Right cardiac atrium (tissue), 5 donors: ENCODE measurements around the gene MAGI2. TPM values are rescaled to one million over a fixed set of nuclear protein-coding genes. Genes with fewer than 3 reads are reported as not detected.

Source experiments
- ATAC-seq, 2 donors: fragments of 200-7000 bp; cut with Tn5 transposase; one replicate each; pipeline versions ENCODE4 v1.8.0 to v1.9.1; 2020; ENCODE audit warnings: moderate library complexity in 2 of 2, mild to moderate bottlenecking in 1 of 2
- DNase-seq, 3 donors: peaks; one replicate each; pipeline ENCODE4 v3.0.0-alpha.2; 2020
- H3K27ac ChIP-seq: one replicate; pipeline ENCODE4 v1.5.1; 2013; ENCODE audit warnings: mild to moderate bottlenecking, low read length, control low read depth, moderate library complexity
- H3K27me3 ChIP-seq: one replicate; pipeline ENCODE4 v1.6.1; 2013; ENCODE audit not compliant: control insufficient read depth, insufficient read depth
- H3K4me1 ChIP-seq: one replicate; pipeline ENCODE4 v1.6.1; 2013; ENCODE audit warnings: low read length; ENCODE audit not compliant: control insufficient read depth, insufficient read depth
- H3K4me3 ChIP-seq: one replicate; pipeline ENCODE4 v1.5.1; 2013; ENCODE audit warnings: low read length, control low read depth
- H3K9me3 ChIP-seq: one replicate; pipeline ENCODE4 v1.6.1; 2013; ENCODE audit warnings: low read length; ENCODE audit not compliant: control insufficient read depth
- WGBS: extraction: QIAGEN DNeasy Blood & Tissue Kit; methylation state at CpG from one replicate; pipeline ENCODE4 v1.1.7; 2013; 5-methylcytosine and 5-hydroxymethylcytosine counted together
- intact Hi-C, 4 donors: fragments of 100-400 bp; cut with DNase I; formaldehyde crosslinking; loops; one replicate each; pipeline versions ENCODE4 v1.11.0 to v1.14.0; 2022 to 2023
- polyA plus RNA-seq: library from polyadenylated mRNA; stranded (reverse); fragments of 200-250 nt; gene quantifications from one replicate; pipeline ENCODE4 v1.2.3, GENCODE V29; 2013
- total RNA-seq, 4 donors: library from RNA; stranded (reverse); fragmentation: NEBNext Ultra II Directional; extraction: Animal tissue kit (Norgen Biotek cat#: 25700); gene quantifications; one replicate each; pipeline ENCODE4 v1.2.1, GENCODE V29; 2021
- donor health status: healthy with polysubstance abuse.
- donor health status: DM: no; HTN: yes; CAD: no.
- donor health status: DM: no; HTN: no; CAD: no.
- donor health status: DM: no; HTN: yes; CAD: no; lungs with severe emphysema.
- donor health status: DM: yes; HTN: yes; CAD: no.

Gene MAGI2
- total and polyA plus RNA-seq, 5 donors, result 3.2 to 9.9 (median 7.9) TPM

DNA sequence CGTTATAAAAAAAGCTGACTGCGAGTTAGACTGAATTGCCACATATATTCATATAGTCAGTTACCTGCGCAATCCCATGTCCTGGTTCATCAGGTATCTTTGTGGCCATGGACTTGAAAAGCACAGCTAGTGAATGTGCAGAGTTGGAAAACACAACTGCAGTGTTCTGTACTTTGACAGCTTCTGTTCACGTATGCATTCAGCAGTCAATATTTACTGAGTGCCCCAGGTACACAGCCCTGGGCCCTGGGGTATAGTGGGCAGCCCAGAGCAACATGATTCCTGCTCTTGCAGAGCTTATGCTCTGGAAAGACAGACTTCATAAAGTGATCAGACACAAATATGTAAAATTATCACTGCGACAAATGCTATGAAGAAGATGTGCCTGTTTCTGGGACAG lies 1341.0 kb downstream of the MAGI2 start:
- Histone ChIP-seq H3K27ac (no peak overlapping the region), H3K9me3 (no peaks in the 10 kb centered on the region), H3K4me1 (peaks cover 1% of the 10 kb centered on the region), H3K27me3 (no peaks in the 10 kb centered on the region), H3K4me3 (no peak overlapping the region)
- no peak for ATAC-seq
- whole genome bisulfite sequencing, result 90% methylated on average over 5 of the region's 5 CpGs
- intact Hi-C loops, result no loop called here
- DNase-seq, result no peak

DNA sequence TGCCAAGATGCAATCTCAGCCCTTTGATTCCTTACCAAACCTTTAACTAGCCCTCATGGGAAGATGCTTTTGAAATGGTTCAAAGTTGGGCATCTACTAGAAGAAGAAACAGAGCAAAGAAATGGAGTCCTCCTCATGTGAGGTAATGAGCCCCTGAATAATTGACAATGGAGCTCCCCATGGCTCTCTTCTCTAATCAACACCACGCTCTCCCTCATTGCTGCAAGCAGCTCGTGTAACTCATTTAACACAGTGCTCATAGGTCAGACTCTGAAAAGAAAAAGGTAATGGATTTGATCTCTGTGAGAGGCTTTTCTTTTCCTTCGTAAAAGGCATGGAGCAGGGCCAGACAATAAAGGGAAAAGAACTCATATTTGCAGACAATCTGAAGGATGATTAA lies 1342.1 kb downstream of the MAGI2 start:
- WGBS, result 57% methylated on average over 3 of the region's 3 CpGs
- intact Hi-C loops, result no loop called here
- Histone ChIP-seq H3K4me3 (no peak overlapping the region), H3K27ac (no peak overlapping the region), H3K9me3 (no peaks in the 10 kb centered on the region), H3K27me3 (no peaks in the 10 kb centered on the region), H3K4me1 (peaks cover 1% of the 10 kb centered on the region)
- DNase-seq (no peak), ATAC-seq (no peak)

DNA sequence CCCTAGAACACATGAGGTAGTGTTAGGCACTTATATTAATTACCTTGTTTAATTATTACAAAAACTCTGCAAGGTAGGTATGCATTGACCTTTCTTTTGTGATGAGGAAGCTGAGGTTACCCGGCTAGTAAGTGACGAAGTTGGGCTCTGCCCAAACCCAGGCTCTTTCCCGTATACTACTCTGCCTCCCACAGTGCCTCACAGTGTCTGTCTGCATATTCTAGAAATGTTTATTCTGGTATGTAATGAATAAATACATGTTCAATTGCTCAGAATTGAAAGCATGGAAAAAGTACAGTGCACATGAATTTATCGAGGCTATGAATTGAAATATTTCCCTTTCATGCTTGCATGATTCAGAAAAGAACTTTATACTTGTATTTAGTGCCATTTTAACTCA lies 1350.0 kb downstream of the MAGI2 start:
- no peak for ATAC-seq
- Histone ChIP-seq H3K9me3 (no peaks in the 10 kb centered on the region), H3K4me1 (no peaks in the 10 kb centered on the region), H3K27me3 (no peaks in the 10 kb centered on the region), H3K27ac (no peak overlapping the region), H3K4me3 (no peak overlapping the region)
- DNase-seq, result no peak
- intact Hi-C loops, result no loop called here
- whole genome bisulfite sequencing, result 74% methylated on average over 4 of the region's 4 CpGs

DNA sequence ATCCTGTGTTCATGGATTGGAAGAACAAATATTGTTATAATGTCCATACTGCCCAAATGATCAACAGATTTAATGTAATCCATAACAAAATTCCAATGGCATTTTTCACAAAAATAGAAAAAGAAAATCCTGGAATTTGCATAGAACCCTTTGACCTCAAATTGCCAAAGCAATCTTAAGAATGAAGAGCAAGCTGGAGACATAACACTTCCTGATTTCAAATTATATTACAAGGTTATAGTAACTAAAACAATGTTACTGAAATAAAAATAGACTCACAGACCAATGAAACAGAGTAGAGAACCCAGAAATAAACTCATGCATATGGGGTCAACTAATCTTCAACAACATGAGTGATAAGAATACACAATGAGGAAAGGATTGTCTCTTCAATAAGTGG lies 1352.4 kb downstream of the MAGI2 start:
- no peak overlapping the region for H3K27ac ChIP-seq
- H3K4me1 ChIP-seq, result no peaks in the 10 kb centered on the region
- no peak overlapping the region for H3K4me3 ChIP-seq
- no peaks in the 10 kb centered on the region for H3K9me3 ChIP-seq
- no peak for DNase-seq
- H3K27me3 ChIP-seq, result no peaks in the 10 kb centered on the region
- no peak for ATAC-seq
- intact Hi-C loops, result no loop called here

DNA sequence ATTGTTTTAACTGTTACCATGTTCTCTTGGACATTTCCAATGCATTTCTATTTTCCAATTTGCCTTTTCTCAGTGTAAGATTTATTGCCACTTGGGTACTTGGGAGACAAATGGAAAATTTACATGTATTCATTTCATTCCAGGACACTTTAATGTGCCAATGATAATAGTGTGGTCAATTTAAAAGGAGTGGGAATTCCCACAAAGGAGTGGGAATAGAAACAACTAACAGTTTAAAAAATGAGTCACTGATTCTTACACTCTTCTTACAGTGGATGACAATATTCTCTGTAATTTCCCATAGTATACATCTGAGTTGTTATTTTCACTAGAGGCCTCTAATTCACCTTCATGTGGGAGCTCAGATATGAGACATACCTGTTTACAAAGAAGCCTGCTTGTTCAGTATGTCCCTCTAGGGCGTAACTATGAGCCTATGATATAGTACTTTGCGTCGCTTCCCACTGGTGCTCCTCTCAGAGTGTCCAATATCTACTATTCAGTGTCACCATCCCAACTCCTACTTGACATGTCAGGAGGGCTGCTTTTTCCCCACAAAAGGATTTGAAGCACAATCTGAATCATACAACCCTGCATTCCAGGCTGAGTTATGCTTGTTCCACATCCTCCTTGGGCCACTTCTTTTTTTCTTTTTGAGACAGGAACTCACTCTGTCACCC lies 1353.6 kb downstream of the MAGI2 start:
- no peak for ATAC-seq
- DNase-seq, result no peak
- H3K4me3 ChIP-seq, result no peak overlapping the region
- no peaks in the 10 kb centered on the region for H3K4me1 ChIP-seq
- whole genome bisulfite sequencing, result 94% methylated on average over 3 of the region's 3 CpGs
- H3K27ac ChIP-seq, result no peak overlapping the region
- H3K9me3 ChIP-seq, result no peaks in the 10 kb centered on the region
- intact Hi-C loops, result no loop called here
- no peaks in the 10 kb centered on the region for H3K27me3 ChIP-seq

DNA sequence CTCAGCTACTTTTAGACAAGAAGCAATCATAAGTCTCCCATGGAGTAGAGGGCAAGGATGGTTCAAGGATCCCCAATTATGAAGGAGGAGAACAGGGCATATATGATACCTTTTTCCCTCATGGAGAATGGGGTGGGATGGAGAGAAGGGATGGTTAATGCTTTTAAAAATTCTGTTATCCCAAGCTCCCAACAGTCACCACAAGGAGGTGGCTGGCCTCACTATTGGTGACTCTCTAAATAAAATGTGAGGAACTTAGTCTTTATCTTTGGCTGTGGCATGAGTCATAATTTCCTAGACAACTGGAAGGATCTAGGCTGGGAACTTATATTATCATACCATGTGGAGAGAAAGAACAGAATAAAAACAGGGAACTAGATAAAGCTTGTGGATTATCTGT lies 1357.9 kb downstream of the MAGI2 start:
- ATAC-seq (no peak), DNase-seq (no peak)
- intact Hi-C loops, result no loop called here
- no peak overlapping the region for H3K27ac ChIP-seq
- no peaks in the 10 kb centered on the region for H3K9me3 ChIP-seq
- H3K27me3 ChIP-seq, result no peaks in the 10 kb centered on the region
- H3K4me1 ChIP-seq, result no peaks in the 10 kb centered on the region
- H3K4me3 ChIP-seq, result no peak overlapping the region

DNA sequence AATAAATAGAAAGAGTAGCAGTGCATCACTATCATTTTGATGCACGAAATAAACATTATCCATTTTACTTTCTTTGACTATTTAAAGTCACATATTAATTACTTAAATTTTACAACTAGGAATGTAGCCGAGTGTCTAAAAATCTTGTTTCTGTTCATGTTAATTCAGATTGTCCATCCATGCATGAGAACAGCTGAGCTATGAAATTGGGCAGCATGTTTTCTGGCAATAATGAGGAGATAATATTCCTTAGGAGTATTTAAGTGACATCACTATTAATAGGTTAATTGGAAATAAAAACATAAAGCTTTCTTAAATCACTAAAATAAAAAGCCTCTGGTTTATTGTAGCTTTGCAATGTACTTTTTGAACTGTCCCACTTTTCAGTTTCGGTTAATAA lies 1361.1 kb downstream of the MAGI2 start:
- Histone ChIP-seq H3K9me3 (no peaks in the 10 kb centered on the region), H3K27ac (no peak overlapping the region), H3K4me3 (no peak overlapping the region), H3K27me3 (no peaks in the 10 kb centered on the region), H3K4me1 (no peaks in the 10 kb centered on the region)
- DNase-seq (no peak), ATAC-seq (no peak)
- WGBS, result 86% methylated on average over 3 of the region's 3 CpGs
- intact Hi-C loops, result no loop called here

DNA sequence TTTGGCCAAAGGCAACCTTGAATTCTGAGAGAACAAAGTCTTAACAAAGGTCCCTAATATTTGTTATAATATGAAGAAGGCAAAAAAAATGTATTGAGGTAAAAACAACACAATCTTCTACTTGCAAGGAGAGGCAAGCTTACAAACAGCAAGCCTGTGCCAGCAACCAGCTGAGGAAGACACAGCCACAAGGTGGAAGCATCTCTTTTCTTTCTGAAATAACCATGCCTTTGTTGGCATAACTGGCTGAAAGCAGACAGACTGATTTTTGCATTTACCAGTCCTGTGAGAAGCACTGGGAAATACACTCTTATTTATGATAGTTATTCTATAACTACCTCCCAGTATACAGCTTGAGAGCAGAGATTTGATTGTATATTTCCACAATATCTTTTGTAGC lies 1362.9 kb downstream of the MAGI2 start:
- H3K27me3 ChIP-seq, result no peaks in the 10 kb centered on the region
- ATAC-seq (no peak), DNase-seq (no peak)
- no peaks in the 10 kb centered on the region for H3K4me1 ChIP-seq
- intact Hi-C loops, result no loop called here
- H3K4me3 ChIP-seq, result no peak overlapping the region
- H3K27ac ChIP-seq, result no peak overlapping the region
- H3K9me3 ChIP-seq, result no peaks in the 10 kb centered on the region

DNA sequence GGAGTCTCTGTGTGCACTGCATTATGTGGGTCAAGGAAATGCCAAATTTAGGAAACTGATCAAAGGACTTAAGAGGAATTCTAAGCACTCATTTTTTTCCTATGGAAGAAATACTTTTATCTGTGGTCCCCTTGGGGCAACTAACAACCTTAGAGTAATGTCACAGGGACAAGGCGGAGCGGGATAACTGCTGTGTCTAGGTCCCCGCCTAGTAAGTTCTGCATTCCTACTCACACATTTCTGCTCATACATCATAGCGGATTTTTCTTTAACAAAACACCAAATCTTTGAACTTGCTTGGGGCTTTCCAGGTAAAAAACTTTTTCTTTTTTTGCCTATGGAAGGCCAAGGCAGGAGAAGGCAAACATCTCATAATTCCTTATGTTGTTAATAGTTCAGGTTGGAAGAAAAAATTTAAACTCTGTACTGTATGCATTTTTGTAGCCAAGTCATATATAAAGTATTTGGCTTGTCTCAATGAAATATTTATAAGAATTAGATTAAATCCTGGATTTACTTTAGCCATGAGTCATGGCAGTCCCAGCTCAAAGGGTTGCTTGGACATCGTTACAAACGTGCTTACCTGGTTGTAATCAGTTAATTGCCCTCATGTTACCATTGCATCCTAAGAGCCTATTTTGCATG lies 1369.9 kb downstream of the MAGI2 start:
- DNase-seq (no peak), ATAC-seq (no peak)
- intact Hi-C loops, result no loop called here
- Histone ChIP-seq H3K4me1 (no peaks in the 10 kb centered on the region), H3K27me3 (no peaks in the 10 kb centered on the region), H3K4me3 (no peak overlapping the region), H3K27ac (no peak overlapping the region), H3K9me3 (no peaks in the 10 kb centered on the region)
- WGBS, result 95% methylated on average over 6 of the region's 6 CpGs

DNA sequence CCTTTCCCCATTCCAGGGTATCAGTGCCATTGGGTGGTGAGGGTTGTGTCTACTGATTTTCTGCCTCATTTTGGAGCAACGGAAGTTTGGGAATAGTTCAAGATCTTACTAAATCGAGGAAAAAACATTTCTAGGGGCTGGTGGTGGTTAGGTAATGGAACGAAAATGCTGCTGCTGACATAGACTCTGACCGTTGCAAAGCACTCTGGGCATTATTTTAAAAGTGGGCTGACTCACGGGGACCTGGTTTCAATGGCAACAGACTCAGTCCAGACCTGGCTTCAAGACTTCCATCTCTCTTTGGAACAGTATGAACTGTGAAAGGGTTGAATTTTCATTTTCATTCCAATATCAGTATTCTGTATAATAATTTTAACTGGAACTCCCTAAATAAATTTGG lies 1370.9 kb downstream of the MAGI2 start:
- WGBS, result 85% methylated on average over 5 of the region's 5 CpGs
- no peak for DNase-seq
- intact Hi-C loops, result no loop called here
- H3K9me3 ChIP-seq, result no peaks in the 10 kb centered on the region
- H3K27me3 ChIP-seq, result no peaks in the 10 kb centered on the region
- ATAC-seq, result no peak
- no peak overlapping the region for H3K27ac ChIP-seq
- H3K4me3 ChIP-seq, result no peak overlapping the region
- H3K4me1 ChIP-seq, result no peaks in the 10 kb centered on the region

DNA sequence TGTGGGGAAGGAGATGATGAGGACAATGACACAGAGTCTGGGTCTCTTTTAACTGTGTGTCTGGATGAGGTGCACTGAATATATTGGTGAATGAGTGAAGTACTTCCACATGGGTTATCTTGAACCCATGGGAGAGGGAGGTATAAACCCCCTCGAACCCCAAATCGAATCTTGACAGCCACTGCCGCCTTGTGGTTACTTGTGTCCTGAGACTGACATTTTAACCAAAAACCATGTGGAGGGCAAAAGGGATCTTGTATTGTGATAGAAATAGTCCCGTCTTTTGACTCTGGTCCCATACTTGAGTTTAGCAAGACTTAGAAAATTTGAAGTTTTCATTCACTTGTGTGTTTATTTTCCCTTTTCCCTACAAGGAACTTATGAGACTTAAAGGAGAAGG lies 1371.6 kb downstream of the MAGI2 start:
- no peak for ATAC-seq

DNA sequence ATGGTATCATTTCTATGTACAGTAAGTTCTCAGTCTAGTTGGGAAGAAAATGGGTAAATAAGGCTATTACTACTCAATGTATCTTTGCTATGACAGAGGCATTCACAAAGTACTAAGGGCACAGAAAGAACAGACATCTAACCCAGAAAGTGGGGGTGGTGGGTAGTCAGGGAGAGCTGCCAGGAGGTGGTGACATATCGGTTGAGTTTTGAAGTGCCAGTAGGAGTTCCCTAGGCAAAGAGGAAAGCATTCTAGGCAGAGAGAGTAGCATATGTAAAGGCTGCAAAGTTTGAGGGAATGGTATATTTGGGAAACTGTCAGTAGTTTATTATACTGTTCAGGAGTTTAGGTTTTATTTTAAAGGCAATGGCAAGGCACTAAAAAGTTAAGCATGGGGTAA lies 1372.1 kb downstream of the MAGI2 start:
- no peaks in the 10 kb centered on the region for H3K4me1 ChIP-seq
- WGBS, result 93% methylated on average over 1 of the region's 1 CpG
- intact Hi-C loops, result no loop called here
- H3K27ac ChIP-seq, result no peak overlapping the region
- DNase-seq (no peak), ATAC-seq (no peak)
- no peaks in the 10 kb centered on the region for H3K27me3 ChIP-seq
- no peak overlapping the region for H3K4me3 ChIP-seq
- no peaks in the 10 kb centered on the region for H3K9me3 ChIP-seq

More for the DNA sequence above, 1371.6 kb downstream of the MAGI2 start:
- H3K27me3 ChIP-seq, result no peaks in the 10 kb centered on the region
- no peak overlapping the region for H3K4me3 ChIP-seq
- no peak overlapping the region for H3K27ac ChIP-seq
- no peaks in the 10 kb centered on the region for H3K4me1 ChIP-seq
- 83% methylated on average over 4 of the region's 4 CpGs for WGBS
- no peak for DNase-seq
- no peaks in the 10 kb centered on the region for H3K9me3 ChIP-seq
- intact Hi-C loops, result no loop called here
